Small intestine (tissue), 7 donors: ENCODE data around the gene BOC. TPM values are rescaled to one million over a fixed set of nuclear protein-coding genes. Genes with fewer than 3 reads are reported as not detected.

Experiments
- DNase-seq, 2 donors: peaks; one replicate each; pipeline versions ENCODE4 v3.0.0 to v3.0.0-alpha.2; 2013
- FAIRE-seq: peaks from 2 replicates; lab custom pipeline; 2012; peaks lifted over from hg19 to GRCh38; lab: Jason Lieb, UNC
- H3K27ac ChIP-seq, 3 donors: one replicate each; pipeline ENCODE4 v1.5.1; 2013; ENCODE audit warnings: low read length in 2 of 3, mild to moderate bottlenecking in 2 of 3, control low read depth in 1 of 3, inconsistent platforms in 1 of 3, low read depth in 1 of 3, moderate library complexity in 1 of 3
- H3K27me3 ChIP-seq, 3 donors: one replicate each; pipeline ENCODE4 v1.6.1; 2013; ENCODE audit warnings: low read length in 3 of 3, inconsistent platforms in 1 of 3; ENCODE audit not compliant: control insufficient read depth in 3 of 3, insufficient read depth in 3 of 3
- H3K36me3 ChIP-seq, 3 donors: one replicate each; pipeline ENCODE4 v1.6.1; 2013; ENCODE audit warnings: low read length in 3 of 3, inconsistent platforms in 1 of 3, low read depth in 1 of 3, mild to moderate bottlenecking in 1 of 3, moderate library complexity in 1 of 3; ENCODE audit not compliant: control insufficient read depth in 3 of 3, insufficient read depth in 2 of 3
- H3K4me1 ChIP-seq, 3 donors: one replicate each; pipeline ENCODE4 v1.6.1; 2013; ENCODE audit warnings: low read length in 2 of 3, inconsistent platforms in 1 of 3, low read depth in 1 of 3, mild to moderate bottlenecking in 1 of 3, moderate library complexity in 1 of 3; ENCODE audit not compliant: control insufficient read depth in 3 of 3, insufficient read depth in 2 of 3
- H3K4me3 ChIP-seq, 3 donors: one replicate each; pipeline ENCODE4 v1.5.1; 2013; ENCODE audit warnings: low read length in 3 of 3, control low read depth in 1 of 3, inconsistent platforms in 1 of 3, low read depth in 1 of 3, mild to moderate bottlenecking in 1 of 3, moderate library complexity in 1 of 3
- H3K9me3 ChIP-seq, 2 donors: one replicate each; pipeline ENCODE4 v1.6.1; 2013; ENCODE audit warnings: low read depth in 1 of 2, low read length in 1 of 2; ENCODE audit not compliant: control insufficient read depth in 2 of 2, insufficient read depth in 1 of 2
- WGBS, 3 donors: extraction: QIAGEN DNeasy Blood & Tissue Kit; methylation state at CpG; one replicate each; pipeline ENCODE4 v1.1.7; 2013; 5-methylcytosine and 5-hydroxymethylcytosine counted together
- polyA plus RNA-seq, 4 donors: library from polyadenylated mRNA; stranded (reverse) in 3 of 4; unstranded in 1 of 4; fragments of 200-250 nt in 3 of 4; fragments of 120-200 nt in 1 of 4; gene quantifications; one replicate each; pipeline versions ENCODE4 v1.2.1 to v1.2.3, GENCODE V29; 2013
- donor health status: healthy with polysubstance abuse.
- donor health status: control.
- donor health status: control.
- donor health status: Bipolar disorder and iron deficiency.
- donor health status: healthy.

The BOC gene
- polyA plus RNA-seq, 4 donors, result 0.22 to 4.6 (median 2.9) TPM

- Histone ChIP-seq H3K9me3 (no peaks in the 10 kb centered on the region), H3K4me1 (no peaks in the 10 kb centered on the region), H3K4me3 (no peak overlapping the region), H3K27me3 (no peaks in the 10 kb centered on the region), H3K27ac (no peak overlapping the region), H3K36me3 (peaks cover 0 to 34% (median 0%) of the 10 kb centered on the region in 3 donors)
- no peak for FAIRE-seq
- no peak for DNase-seq
- WGBS, 3 donors, result 80 to 91% (median 86%) methylated on average over 13 of the region's 13 CpGs
These were observed 62.4 kb downstream of the BOC start for GRCh38 chr3:113273604-113274378.

DNA sequence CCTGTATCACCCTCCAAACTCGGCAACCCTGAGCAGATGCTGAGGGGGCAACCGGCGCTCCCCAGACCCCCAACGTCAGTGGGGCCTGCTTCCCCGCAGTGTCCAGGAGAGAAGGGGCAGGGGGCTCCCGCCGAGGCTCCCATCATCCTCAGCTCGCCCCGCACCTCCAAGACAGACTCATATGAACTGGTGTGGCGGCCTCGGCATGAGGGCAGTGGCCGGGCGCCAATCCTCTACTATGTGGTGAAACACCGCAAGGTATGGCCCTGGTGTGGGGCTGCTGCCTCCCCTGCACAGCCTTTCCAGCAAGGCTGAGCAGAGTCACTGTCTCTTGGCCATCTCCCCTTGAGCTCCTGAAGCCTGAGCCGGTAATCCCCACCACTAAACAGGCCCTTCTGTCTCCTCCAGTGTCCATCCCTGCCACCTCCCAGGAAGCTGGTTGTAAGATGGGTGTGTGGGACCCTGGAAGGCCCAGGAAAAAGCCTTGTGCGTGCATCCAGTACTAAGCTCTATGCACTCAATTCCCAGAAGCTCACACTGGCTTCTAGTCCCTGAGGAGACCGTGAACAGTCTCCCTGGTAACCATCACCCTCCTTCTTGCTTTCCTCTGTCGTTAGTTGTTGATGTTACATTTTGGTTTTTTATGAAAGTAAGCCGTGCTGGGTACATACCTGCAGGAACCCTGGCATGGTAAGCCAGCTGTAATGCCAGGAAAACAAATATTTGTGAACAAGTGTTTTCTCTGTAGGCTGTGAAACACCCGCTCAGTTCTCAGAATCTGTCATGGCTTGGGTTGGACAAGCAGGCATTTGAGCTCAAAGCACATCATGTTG, 63.3 kb downstream of the BOC start:
- no peak for DNase-seq
- H3K4me3 ChIP-seq, result no peak overlapping the region
- no peak for FAIRE-seq
- WGBS, 3 donors, result 86 to 94% (median 88%) methylated on average over 19 to 20 of the region's 20 CpGs
- no peaks in the 10 kb centered on the region for H3K9me3 ChIP-seq
- H3K27me3 ChIP-seq, result no peaks in the 10 kb centered on the region
- H3K36me3 ChIP-seq, result peaks cover 0 to 41% (median 0%) of the 10 kb centered on the region in 3 donors
- no peak overlapping the region for H3K27ac ChIP-seq
- no peaks in the 10 kb centered on the region for H3K4me1 ChIP-seq

DNA sequence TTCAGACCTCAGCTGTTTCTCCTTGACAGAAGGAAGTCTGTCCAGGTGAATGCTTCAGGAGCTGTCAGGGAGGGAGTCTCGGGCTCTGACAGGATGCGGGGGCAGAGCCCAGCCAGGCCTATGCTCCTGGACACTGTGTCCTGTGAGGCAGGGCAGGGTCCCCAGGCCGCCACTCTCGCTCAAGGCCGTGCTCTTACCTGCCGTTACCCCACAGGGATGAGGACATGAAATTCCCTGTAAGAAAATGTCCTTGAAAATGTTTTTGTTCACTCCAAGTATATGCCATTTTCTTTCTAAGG, 63.9 kb downstream of the BOC start:
- 89 to 95% (median 94%) methylated on average over 6 of the region's 6 CpGs for WGBS, 3 donors
- DNase-seq (no peak), FAIRE-seq (no peak)
- Histone ChIP-seq H3K27me3 (no peaks in the 10 kb centered on the region), H3K4me1 (no peaks in the 10 kb centered on the region), H3K9me3 (no peaks in the 10 kb centered on the region), H3K36me3 (peaks cover 0 to 44% (median 0%) of the 10 kb centered on the region in 3 donors), H3K4me3 (no peak overlapping the region), H3K27ac (no peak overlapping the region)

- peaks cover 0 to 43% (median 0%) of the 10 kb centered on the region in 3 donors for H3K36me3 ChIP-seq
- no peaks in the 10 kb centered on the region for H3K4me1 ChIP-seq
- FAIRE-seq (no peak), DNase-seq (no peak)
- H3K4me3 ChIP-seq, result no peak overlapping the region
- H3K9me3 ChIP-seq, result no peaks in the 10 kb centered on the region
- peak overlapping the region in 2 of 3 donors; percentile 1 to 63 for H3K27ac ChIP-seq
- H3K27me3 ChIP-seq, result no peaks in the 10 kb centered on the region
- WGBS, 3 donors, result 88 to 93% (median 91%) methylated on average over 2 of the region's 2 CpGs
These were observed 64.2 kb downstream of the BOC start for GRCh38 chr3:113275583-113275928.

GRCh38 chr3:113275929-113276750, 64.8 kb downstream of the BOC start:
- WGBS, 3 donors, result 54 to 56% (median 56%) methylated on average over 16 of the region's 16 CpGs
- DNase-seq (no peak), FAIRE-seq (no peak)
- Histone ChIP-seq H3K4me1 (no peaks in the 10 kb centered on the region), H3K4me3 (no peak overlapping the region), H3K36me3 (peaks cover 0 to 40% (median 0%) of the 10 kb centered on the region in 3 donors), H3K27me3 (no peaks in the 10 kb centered on the region), H3K9me3 (no peaks in the 10 kb centered on the region), H3K27ac (peak overlapping the region in 2 of 3 donors; percentile 29 to 63)

- peak overlapping the region in 2 of 3 donors; percentile 13 to 63 for H3K27ac ChIP-seq
- H3K9me3 ChIP-seq, result no peaks in the 10 kb centered on the region
- peaks cover 0 to 40% (median 0%) of the 10 kb centered on the region in 3 donors for H3K36me3 ChIP-seq
- H3K4me3 ChIP-seq, result no peak overlapping the region
- WGBS, 3 donors, result 70 to 74% (median 73%) methylated on average over 5 of the region's 5 CpGs
- no peaks in the 10 kb centered on the region for H3K27me3 ChIP-seq
- no peaks in the 10 kb centered on the region for H3K4me1 ChIP-seq
- DNase-seq (no peak), FAIRE-seq (no peak)
These were observed 65.4 kb downstream of the BOC start for GRCh38 chr3:113276751-113277080.

DNA sequence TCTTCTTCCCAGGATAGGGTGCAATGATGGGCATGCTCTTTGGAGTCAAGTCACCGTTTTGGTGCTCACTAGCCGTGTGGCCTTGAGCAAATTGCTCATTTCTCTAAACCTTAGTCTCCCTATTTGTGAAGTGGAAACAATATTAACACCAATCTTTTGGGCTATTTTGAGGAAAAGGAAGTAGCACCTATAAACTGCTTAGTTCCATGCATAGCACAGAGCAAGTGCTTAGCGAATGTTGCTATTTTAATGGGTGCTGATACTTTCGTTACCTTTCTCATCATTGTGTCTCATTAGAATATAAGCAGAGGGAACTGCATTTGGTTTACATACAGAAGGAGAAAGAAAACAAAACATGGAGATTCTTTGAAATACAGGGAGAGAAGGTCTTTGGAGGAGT, 66.1 kb downstream of the BOC start:
- Histone ChIP-seq H3K27me3 (no peaks in the 10 kb centered on the region), H3K27ac (no peak overlapping the region), H3K4me1 (no peaks in the 10 kb centered on the region), H3K4me3 (no peak overlapping the region), H3K36me3 (peaks cover 0 to 44% (median 0%) of the 10 kb centered on the region in 3 donors), H3K9me3 (no peaks in the 10 kb centered on the region)
- FAIRE-seq, result no peak
- no peak for DNase-seq
- 82 to 90% (median 84%) methylated on average over 4 of the region's 4 CpGs for WGBS, 3 donors

DNA sequence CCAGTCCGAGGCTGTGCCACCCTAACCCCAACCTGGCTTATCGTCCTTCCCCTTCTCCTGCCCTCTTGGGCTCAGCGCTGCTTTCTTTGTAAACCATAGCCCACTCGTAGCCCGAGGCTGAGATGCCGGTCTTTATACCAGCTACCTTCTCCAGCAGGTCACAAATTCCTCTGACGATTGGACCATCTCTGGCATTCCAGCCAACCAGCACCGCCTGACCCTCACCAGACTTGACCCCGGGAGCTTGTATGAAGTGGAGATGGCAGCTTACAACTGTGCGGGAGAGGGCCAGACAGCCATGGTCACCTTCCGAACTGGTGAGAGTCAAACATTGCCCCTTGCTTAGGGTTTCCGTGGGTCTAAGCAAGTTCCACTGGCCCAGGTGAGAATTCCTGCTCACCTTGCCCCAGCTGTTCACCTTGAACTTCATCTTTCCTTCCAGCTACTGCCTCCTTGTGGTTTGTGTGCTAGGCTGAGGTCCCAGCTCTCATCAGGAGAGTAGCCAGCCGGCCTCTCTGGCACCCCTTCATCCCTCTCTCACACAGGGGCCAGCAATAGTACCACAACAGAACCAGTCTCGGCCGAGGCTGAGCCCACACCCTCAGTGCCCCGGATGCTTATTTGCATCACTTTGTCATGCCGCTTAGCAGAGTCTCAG, 66.7 kb downstream of the BOC start:
- 88 to 91% (median 89%) methylated on average over 17 of the region's 17 CpGs for WGBS, 3 donors
- H3K9me3 ChIP-seq, result no peaks in the 10 kb centered on the region
- FAIRE-seq, result no peak
- H3K4me1 ChIP-seq, result no peaks in the 10 kb centered on the region
- no peak for DNase-seq
- H3K27me3 ChIP-seq, result no peaks in the 10 kb centered on the region
- H3K4me3 ChIP-seq, result no peak overlapping the region
- H3K27ac ChIP-seq, result no peak overlapping the region
- peaks cover 0 to 41% (median 0%) of the 10 kb centered on the region in 3 donors for H3K36me3 ChIP-seq
